Activated T-helper 9 cell treated with anti-CD3 and anti-CD28 coated beads, Interleukin-2, amount 50 U/mL, for 16 hours (primary cell): ENCODE data around the gene TBC1D22A.

Experiments
- DNase-seq: peaks from one replicate; pipeline ENCODE4 v3.0.0-alpha.2; 2020; ENCODE audit warnings: low read depth

The TBC1D22A gene

DNA sequence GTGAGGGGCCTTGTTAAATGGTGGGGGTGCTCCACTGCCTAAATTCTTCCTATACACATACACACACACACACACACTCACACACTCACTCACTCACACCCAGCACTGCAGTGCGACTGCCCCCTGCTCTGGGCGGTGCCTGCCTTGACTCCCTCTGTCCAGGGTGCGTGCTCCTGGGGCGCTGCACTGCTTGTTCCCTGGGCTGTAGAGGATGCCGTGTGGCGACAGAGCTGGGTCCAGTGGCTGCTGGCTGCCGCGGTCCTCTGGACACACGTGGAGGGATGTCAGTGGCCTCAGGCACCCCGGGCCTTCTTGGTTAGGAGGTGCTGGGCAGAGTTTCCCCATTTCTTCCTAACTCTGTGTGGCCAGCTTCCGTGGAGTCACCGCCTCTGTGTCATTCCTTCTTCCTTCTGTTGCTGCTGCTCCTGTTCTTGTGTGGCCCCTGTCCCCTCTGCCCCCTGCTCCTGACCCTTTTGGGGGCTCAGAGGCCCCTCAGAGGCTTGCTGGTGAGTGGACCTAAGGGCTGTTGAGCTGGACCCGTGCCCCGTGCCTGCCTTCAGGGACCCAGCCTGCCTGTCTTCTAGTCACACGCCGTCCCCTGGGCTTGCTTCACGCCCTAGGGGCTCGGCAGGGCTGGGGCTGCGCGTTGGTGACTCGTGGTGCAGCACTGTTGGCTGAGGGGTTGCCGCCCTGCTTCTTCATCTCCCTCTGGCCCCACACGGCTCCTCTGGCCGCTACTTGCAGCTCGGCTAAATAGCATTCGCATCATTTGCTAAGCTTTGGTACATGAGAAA is 147.0 kb downstream of the TBC1D22A start:
- no peak for DNase-seq

DNA sequence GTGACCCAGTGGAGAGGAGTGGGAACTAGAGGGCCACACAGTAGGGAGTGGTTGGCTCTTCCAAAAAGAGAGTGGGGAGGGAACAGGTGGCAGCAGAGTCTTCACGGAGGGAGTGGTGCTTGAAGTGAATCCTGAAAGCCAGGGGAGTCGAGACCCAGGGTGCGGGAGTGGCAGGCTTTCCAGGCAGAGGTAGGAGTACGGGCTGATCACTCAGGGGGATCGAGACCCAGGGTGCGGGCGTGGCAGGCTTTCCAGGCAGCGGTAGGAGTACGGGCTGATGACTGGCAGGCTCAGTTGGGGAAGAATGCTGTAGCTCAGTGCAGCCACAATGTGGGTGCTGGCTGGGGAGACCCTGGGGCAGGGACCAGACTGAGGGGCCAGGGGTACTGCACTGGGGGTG is 148.2 kb downstream of the TBC1D22A start:
- no peak for DNase-seq

DNA sequence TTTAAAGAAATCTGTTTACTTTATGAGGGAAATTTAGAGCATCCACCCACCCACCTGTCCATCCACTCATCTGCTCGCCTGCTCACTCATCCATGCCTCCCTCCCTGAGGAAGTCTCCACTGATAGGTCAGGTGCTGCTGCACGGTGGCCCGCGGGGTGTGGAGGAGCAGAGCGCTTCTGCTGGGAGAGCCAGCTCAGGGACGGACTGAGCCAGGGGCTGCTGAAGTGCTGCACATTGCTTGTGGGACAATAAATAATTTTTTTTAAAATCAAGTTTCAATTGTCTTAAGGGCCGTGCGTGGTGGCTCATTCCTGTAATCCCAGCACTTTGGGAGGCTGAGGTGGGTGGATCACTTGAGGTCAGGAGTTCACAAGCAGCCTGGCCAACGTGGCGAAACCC is 148.9 kb downstream of the TBC1D22A start:
- no peak for DNase-seq

DNA sequence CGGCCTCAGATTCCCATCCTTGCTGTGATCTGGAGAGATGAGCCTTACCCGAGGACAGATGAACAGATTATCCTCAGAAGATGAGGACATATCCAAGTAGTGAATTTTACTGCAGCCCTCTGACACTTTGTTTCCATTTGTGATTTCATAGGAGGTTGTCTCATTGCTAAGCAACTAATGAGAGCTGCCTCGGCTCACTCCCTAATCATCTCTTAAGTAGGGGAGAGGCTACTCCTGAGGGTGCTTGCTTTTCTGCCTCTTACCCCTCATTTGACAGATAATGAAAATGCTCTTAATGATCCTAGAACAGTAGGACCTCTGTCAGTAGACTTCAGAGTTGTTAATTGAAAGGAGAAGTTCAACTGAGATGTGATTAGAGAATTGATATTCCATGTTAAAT is 150.9 kb downstream of the TBC1D22A start:
- no peak for DNase-seq

DNA sequence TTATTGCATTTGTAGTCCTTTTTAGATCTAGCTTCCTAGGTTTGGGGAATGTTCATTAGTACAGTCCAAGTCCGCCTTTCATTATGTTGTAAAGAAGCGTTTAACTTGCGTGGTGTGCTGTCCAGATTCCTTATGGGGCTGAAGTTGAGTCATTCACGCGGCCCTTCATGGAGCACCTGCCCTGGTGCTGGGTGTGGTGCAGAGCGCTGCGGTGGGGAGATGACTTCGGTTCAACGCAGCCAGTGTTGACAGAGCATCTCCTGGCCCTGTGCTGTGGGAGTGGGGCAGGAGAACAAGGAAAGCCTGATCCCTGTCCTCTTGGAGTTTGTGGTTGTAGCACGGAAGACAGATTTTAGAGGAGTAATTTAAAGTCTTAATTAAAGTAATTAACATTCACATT is 152.0 kb downstream of the TBC1D22A start:
- no peak for DNase-seq

DNA sequence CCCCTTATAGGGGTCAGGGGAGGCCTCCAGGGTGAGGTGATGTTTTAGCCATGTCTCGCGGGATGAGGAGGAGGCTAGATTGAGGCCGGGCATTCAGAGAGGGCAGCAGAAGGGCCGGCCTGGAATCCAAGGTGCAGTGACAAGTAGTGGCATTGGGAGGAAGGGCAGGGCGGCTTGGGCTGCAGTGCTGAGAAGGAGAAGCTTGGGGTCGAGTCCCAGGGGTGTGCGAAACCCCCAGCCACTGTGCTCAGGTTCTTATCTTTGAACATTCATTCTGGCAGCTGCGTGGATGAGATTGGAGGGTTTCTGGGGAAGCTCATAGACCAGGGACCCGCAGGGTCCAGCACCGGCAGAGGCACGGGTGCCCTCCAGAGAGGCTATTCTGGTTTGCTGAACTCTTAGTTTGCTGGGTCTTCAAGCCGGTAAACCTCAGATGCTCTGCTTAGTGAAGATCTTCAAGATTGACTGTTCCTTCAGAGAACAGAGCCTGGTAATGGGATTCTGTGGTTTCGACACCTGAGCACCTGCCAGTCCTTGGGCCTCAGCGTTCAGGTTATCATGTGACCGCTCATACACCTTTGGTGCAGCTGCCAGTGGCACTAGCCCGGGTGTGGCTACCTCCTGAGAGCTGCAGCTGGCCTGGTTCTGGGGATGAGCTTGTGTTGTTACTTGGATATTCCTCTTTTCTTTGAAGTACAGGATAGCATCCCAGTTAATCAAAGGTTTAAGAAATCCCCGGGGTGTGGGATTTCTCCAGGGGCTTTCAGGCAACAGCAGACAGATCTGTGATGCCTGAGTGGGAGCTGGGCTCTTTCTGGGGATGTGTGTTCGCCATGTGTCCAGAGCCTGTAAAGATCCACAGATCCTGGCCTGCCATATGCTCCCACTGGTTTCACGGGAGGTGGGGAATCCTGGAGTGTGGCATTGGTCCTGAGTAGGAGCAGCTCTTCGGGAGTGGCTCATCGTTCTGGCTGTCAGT is 152.8 kb downstream of the TBC1D22A start:
- DNase-seq = no peak

DNA sequence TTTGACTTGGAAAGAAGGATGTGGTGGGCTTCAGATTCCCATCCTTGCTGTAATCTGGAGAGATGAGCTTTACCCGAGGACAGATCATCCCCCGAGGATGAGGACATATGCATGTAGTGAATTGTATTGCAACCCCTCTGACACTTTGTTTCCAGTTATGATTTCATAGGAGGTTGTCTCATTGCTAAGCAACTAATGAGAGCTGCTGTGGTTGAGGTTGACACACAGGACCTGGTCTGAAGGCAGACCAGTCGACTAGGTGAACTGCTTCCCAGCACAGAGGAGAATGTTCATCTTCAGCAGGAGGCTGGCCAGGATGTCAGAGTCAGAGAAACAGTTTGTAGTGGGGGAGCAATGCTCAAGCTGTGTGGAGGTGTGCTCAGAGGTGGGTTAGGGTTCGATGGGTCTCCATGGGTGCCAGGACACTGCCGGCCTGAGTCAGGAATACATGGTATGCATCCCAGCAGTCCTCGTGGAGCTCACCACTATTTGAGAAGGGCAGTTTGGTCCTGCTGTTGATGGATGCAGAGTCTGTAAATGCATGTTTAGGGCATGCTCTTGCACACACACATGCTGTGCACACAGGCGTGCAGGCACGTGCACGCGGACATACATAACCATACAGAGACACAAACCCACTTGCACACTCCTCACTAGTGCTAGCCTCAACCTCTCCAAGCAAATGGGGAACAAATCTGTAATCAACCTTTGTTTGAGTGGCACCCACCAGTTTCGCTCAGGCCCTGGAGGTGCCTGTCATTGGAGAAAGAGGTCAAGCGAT is 153.7 kb downstream of the TBC1D22A start:
- no peak for DNase-seq

DNA sequence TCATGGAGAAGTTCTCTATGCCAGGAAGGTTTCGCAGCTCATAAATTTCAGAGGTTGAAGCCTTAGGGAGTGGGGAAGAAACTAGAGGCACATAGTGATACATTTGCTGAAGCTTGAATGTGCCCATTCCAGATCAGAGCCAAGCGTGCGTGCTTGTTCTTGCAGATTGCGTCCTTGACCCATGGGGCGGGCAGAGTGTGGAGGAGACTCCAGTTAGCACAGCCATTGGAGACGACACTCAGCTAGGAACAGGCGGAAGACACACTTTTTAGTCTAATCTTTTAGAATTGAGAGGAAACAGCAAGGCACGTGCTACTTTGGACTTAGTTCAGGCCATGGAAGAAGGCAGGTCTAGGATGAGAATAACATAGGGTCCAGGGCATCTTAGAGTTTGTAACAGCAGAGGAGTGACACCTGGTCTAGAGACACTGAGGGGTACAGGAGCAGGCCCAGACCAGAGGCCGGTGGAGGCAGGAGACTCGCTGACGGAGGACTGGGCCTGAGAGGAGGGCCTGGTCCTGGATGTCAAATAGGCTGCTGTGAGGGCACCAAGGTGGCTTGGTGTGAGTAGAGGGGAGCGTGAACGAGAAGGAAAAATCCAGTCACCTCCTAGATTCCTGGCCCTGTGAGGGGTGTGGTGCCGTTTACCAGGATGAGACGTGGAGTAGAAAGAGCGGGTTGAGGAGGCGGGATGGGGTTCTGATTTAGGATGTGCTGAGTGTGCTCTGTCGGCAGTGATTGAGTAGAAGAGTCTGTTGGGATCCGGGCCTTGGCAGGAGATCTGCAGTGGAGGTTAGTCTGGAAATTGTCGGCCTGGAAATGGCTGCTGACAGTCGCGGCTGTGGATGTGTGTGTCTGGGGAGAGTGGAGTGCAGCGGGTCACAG is 154.7 kb downstream of the TBC1D22A start:
- no peak for DNase-seq

DNA sequence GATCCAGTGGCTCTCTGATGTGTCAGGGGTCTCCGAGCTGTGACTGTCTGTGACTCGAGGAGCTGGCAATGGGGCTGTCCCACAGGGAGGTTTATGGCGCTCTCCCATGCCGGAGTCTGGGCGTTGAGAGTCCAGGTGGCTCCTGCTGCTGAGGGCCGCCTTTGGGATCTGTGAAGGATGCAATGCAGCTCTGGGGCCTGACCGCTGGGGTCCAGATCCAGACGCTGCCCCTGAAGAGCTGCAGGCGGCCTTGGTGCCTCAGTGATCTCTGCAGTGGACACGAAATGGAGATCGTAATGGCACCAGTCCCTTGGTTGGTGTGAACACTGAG is 155.3 kb downstream of the TBC1D22A start:
- no peak for DNase-seq

DNA sequence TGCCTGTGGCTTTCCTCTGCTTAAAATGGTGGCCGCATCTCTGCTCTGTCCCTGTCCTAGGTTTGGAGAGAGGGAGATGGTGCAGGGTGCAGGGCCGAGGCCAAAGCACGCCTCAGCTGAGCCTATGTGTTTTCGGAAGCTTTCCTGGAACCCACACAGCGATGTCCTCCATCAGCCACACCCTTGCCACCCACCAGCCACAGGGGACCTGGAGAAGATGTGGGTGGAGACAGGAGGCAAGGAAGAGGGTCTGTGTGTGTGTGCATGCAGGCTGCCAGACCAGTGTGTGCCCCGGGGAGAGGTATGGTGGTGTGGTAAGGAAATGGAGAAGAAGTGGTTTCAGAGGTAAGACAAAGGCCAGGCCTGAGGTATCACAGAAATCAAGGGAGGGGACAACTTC is 155.7 kb downstream of the TBC1D22A start:
- no peak for DNase-seq

DNA sequence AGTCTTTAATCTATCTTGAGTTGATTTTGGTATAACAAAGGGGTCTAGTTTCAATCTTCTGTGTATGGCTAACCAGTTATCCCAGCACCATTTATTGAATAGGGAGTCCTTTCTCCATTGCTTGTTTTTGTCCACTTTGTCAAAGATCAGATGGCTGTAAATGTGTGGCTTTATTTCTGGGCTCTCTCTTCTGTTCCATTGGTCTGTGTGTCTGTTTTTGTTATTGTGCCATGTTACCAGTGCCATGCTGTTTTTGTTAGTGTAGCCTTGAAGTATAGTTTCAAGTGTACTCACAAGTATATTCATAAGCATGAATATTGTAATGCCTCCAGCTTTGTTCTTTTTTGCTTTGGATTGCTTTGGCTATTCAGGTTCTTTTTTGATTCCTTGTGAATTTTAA is 159.6 kb downstream of the TBC1D22A start:
- DNase-seq = no peak

DNA sequence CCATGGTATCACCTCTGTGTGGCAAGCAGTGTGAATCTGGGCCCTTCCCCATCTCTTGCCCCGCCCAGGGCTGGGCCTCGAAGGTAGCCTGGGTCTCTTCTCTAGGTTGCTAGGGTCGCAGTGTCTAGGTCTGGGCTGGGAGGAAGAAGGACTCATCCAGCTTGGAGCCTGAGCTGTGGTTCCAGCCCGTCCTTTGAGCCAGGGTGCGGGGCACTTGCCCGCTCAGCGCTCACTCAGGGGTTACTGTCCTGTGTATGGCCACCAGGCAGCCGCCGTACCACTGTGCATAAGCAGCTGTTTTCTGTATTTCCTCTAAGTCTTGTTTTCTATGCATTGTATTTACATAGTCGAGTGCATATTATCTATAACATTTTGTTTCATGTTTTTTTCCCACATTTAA is 160.9 kb downstream of the TBC1D22A start:
- no peak for DNase-seq

DNA sequence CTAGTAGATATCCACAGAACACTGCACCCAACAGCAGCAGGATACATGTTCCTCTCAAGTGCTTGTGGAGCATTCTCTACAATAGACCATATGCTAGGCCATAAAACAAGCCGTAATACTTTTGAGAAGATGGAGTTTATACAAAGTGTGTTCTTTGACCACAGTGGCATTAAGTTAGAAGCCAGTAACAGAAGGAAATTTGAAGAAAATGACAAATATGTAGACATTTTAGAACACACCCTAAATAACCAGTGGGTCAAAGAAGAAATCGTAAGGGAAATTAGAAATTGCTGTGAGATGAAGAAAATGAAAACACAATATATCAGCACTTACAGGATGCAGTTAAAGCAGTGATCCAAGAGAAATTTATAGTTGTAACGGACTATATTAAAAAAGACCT is 163.4 kb downstream of the TBC1D22A start:
- DNase-seq = no peak

DNA sequence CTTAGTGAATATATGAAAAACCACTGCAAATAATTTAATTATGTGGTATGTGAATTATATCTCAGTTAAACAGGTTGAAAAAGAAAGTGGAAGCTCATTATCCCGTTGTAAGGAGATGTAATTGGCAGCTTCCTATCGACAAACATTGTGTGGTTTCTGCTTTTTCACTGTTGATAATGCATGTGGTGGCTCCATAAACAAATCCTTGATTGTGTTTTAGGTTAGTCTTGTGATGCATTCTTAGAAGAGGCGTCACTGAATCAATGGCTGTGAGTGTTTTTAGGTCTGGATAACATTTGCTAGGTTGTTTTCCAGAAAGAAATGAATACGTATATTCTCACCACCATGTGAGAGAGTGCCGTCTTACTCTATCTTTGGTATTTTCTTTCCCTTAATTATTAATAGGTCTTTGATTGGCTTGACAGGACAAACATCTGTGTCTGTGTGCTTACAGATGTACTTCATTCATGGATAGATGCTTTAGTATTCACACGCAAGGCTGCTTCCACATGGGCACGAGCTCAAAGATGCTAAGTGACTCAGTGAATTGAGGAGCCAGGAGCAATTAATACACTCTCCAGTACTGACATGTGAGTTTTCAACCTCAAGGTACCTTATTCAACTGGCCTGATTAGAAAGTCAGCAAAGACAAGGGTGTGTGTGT is 166.7 kb downstream of the TBC1D22A start:
- no peak for DNase-seq

DNA sequence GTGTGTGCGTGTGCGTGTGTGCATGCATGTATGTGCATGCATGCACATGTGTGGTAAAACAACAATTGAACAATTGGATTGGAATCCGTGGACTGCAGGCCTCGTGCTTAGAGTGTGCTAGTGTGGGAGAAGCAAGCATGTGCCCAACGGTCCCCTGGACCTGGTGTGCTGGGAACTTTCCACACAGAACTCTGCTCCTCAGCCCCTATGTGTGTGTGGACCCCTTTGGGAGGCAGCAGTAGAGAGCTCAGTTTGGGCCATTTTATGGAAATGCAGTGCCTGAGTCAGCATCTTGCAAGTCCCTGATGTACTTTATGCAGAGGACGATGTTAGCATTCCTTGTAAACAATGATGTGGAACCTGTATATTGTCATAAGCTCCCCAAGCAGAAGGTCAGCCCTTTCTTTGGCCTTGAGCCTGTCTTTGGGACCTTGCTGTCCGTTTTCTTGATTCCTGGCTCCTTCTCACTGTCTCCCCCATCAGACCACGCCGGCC is 167.3 kb downstream of the TBC1D22A start:
- no peak for DNase-seq

DNA sequence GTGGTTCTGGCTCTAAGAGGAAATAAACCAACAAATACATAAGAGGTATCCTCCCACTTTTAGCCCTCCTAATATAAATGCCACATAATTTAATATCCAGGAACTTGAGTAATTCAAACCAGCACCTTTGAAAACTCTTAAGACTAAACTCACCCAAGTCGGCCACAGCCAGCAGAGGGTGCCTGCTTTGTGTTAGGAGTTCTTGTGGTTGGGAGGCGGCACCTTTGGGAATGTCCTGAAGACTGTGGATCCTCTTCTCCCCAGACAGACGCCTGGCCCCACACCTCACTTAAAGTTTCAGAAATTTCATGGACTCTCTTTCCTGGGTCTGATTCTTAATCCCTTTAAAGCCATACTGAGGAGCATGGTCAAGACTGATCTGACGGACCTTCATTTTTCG is 169.0 kb downstream of the TBC1D22A start:
- DNase-seq = no peak

DNA sequence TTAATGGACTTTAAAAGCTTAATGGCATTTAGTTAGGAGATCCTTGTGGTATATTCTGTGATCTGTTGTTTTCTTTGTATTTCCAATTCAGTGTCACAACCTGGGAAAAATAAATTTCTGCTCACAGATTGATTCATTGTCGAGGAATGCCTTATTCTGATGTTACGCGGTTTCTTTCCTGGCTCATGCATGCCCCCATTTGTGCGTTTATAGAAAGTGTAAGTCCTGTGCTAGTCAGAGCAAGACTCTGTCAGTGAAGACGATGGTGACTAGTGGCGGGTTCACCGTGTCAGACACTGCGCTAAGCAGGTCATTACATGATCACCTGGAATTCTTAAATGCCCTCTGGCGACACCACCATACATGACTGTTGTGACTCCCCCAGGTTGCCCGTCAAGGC is 169.4 kb downstream of the TBC1D22A start:
- DNase-seq = no peak

DNA sequence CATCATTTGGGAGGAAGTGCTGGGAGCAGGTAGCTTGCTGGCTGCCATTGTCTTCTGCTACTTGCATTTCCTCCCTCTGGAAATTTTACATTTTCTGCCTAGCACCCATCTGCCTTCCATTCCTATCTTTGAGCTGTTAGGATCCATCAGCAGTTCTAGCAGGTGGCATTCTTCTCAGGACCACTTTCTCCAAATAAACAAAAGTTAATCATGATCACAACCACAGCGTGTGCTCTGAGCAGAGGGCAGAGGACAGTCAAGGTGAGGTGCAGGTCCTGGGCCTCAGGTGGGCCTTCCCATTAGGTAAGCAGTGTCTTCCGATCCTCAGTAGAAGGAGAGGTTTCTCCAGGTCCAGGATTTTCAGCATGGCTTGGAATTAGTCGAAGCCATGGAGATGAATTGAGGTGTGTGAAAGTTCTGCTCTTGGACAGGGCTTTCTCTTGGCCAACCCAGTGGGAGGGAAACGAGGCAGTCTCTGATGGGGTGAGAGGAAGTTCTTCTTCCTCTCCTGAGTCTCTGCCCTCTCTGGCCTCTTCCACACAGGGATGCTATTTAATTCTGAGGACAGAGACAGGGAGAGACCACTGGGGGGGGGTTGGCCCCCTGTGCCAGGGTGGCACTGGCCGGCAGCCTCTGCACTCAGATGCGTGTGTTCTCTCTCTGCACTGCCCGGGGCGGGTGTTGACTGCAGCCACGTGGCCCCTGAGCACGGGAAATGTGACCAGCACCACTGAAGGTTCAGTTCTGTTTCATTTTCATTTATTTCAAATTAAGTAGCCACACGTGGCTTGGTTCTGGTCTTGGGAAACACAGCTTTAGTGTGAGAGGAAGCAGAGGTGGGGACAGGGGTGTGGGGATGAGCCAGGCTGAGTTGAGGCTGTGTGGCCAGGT is 170.8 kb downstream of the TBC1D22A start:
- DNase-seq = no peak

DNA sequence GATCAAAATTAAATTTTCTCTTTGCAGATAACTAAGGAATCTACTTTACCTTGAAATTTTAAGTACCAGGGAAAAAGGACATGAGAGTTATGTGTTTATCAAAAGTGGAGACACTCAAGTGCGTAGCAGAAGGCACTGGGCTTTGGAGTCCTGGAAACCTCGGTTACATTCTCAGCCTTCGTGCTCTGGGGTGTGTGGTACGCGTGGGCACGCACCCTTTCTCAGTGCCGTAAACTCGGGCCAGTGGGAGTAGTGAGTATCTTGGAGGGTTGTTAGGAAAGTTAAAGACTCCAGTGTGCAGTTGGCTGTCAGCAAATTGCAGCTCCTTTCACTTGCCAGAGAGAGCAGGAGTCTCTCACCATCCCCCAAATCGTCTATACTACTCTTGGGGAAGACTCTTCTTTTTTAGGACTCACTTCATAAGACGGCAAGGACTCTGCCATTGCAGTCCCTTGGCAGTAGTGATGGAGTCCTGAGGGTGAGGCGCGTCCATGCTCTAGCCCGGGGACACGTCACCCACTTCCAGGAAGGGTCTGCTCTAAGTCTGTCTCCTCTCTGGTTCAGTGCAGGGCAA is 171.8 kb downstream of the TBC1D22A start:
- DNase-seq = no peak
